ENCODE measurements around the gene RASGEF1B.

DNA sequence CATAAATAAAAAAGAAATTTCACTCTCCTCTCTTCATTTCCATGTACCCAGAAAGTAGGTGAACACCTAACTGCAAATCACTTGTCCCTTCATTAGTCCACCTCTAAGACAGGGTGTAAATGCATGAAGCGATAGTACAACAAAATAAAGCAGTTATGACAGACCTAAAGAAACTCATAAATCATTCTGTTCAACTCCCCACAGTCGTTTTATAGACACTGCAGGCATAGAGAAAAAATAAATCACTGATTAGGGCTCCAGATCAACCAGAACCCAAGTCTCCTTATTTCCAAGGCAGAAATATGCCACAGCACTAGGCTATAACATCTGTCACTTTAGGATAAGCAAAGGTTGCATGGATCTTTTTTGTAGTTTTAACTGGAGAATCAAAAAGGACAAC lies 3.0 kb downstream of the RASGEF1B start:
- TF ChIP-seq, protein P1, sequence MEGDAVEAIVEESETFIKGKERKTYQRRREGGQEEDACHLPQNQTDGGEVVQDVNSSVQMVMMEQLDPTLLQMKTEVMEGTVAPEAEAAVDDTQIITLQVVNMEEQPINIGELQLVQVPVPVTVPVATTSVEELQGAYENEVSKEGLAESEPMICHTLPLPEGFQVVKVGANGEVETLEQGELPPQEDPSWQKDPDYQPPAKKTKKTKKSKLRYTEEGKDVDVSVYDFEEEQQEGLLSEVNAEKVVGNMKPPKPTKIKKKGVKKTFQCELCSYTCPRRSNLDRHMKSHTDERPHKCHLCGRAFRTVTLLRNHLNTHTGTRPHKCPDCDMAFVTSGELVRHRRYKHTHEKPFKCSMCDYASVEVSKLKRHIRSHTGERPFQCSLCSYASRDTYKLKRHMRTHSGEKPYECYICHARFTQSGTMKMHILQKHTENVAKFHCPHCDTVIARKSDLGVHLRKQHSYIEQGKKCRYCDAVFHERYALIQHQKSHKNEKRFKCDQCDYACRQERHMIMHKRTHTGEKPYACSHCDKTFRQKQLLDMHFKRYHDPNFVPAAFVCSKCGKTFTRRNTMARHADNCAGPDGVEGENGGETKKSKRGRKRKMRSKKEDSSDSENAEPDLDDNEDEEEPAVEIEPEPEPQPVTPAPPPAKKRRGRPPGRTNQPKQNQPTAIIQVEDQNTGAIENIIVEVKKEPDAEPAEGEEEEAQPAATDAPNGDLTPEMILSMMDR (IDR thresholded peaks at IDR 0.05; ENCODE audit: low read depth, low read length): no peak
- TF ChIP-seq EZH2phosphoT487 (IDR thresholded peaks at IDR 0.05; ENCODE audit: low read depth): no peak
